OCI-LY3 (cell line): ENCODE data around the gene GNB1.

Experiments
- H2AFZ ChIP-seq: fragments of 200-600, 300-600 bp; shearing (Covaris generic); 2 replicates; pipeline ENCODE4 v1.6.0; 2014; ENCODE audit warnings: antibody characterized with exemption, low read depth, low read length
- H3K27ac ChIP-seq: fragments of 200-600, 300-600 bp; sonication (generic); 2 replicates; pipeline ENCODE4 v1.5.1; 2014; ENCODE audit warnings: mild to moderate bottlenecking, low read length, moderate library complexity, mixed read lengths
- H3K27me3 ChIP-seq: fragments of 200-600, 300-600 bp; sonication (generic); 2 replicates; pipeline ENCODE4 v1.6.1; 2014; ENCODE audit warnings: low read depth, low read length, mixed read lengths
- H3K36me3 ChIP-seq: fragments of 200-600, 300-600 bp; sonication (generic); replicated peaks from 2 replicates; pipeline ENCODE3; 2014; ENCODE audit warnings: low read depth, low read length, mixed read lengths
- H3K4me1 ChIP-seq: fragments of 300-600, 200-600 bp; sonication (generic); 2 replicates; pipeline ENCODE4 v1.6.1; 2014; ENCODE audit warnings: low read length, mixed read lengths
- H3K4me2 ChIP-seq: fragments of 200-600, 300-600 bp; sonication (generic); 2 replicates; pipeline ENCODE4 v1.6.1; 2014; ENCODE audit warnings: low read length, mixed read lengths
- H3K4me3 ChIP-seq: fragments of 300-600, 200-600 bp; sonication (generic); 2 replicates; pipeline ENCODE4 v1.5.1; 2014; ENCODE audit warnings: antibody characterized with exemption, mild to moderate bottlenecking, low read length, moderate library complexity
- H3K79me2 ChIP-seq: fragments of 300-600, 200-600 bp; shearing (Covaris generic); 2 replicates; pipeline ENCODE4 v1.6.1; 2014; ENCODE audit warnings: mild to moderate bottlenecking, low read length, mixed read lengths
- H3K9ac ChIP-seq: fragments of 300-600, 200-600 bp; shearing (Covaris generic); 2 replicates; pipeline ENCODE4 v1.6.0; 2014; ENCODE audit warnings: mild to moderate bottlenecking, low read length, moderate library complexity
- H3K9me3 ChIP-seq: fragments of 200-600, 300-600 bp; shearing (Covaris generic); 2 replicates; pipeline ENCODE4 v1.6.1; 2014; ENCODE audit warnings: low read length, mixed read lengths; ENCODE audit not compliant: insufficient read depth
- H4K20me1 ChIP-seq: fragments of 200-600, 300-600 bp; sonication (generic); 2 replicates; pipeline ENCODE4 v1.6.1; 2016; ENCODE audit warnings: low read length, mixed read lengths; ENCODE audit not compliant: insufficient read depth
- CTCF ChIP-seq: fragments of 200-600, 300-600 bp; sonication (generic); IDR thresholded peaks from 2 replicates; pipeline ENCODE4 v1.5.1; 2014; ENCODE audit warnings: antibody characterized with exemption, low read length, low read depth
- EZH2phosphoT487 ChIP-seq: fragments of 200-600 bp; shearing (Covaris generic); IDR thresholded peaks from 2 replicates; pipeline ENCODE4 v1.6.1; 2018; ENCODE audit warnings: antibody characterized with exemption, mixed run types, low read depth

The GNB1 gene

GRCh38 chr1:1929639-1930545 is 39.0 kb upstream of the GNB1 start:
- no peaks in the 10 kb centered on the region for H3K4me1 ChIP-seq
- H3K4me3 ChIP-seq: no peak overlapping the region
- H3K4me2 ChIP-seq: no peak overlapping the region
- no peak overlapping the region for H3K27ac ChIP-seq
- no peak overlapping the region for H2AFZ ChIP-seq
- H3K9me3 ChIP-seq: peaks cover 8% of the 10 kb centered on the region
- H3K9ac ChIP-seq: no peak overlapping the region
- TF ChIP-seq EZH2phosphoT487 (no peak), CTCF (no peak)
- H3K79me2 ChIP-seq: no peaks in the 10 kb centered on the region
- H3K27me3 ChIP-seq: no peaks in the 10 kb centered on the region
- no peaks in the 10 kb centered on the region for H3K36me3 ChIP-seq
- H4K20me1 ChIP-seq: no peaks in the 10 kb centered on the region

GRCh38 chr1:1929102-1929638 is 38.3 kb upstream of the GNB1 start:
- H3K9ac ChIP-seq: no peak overlapping the region
- no peaks in the 10 kb centered on the region for H4K20me1 ChIP-seq
- no peaks in the 10 kb centered on the region for H3K27me3 ChIP-seq
- no peaks in the 10 kb centered on the region for H3K36me3 ChIP-seq
- no peak overlapping the region for H3K4me3 ChIP-seq
- H3K4me1 ChIP-seq: no peaks in the 10 kb centered on the region
- H3K4me2 ChIP-seq: no peak overlapping the region
- TF ChIP-seq CTCF (no peak), EZH2phosphoT487 (no peak)
- peaks cover 6% of the 10 kb centered on the region for H3K9me3 ChIP-seq
- H2AFZ ChIP-seq: no peak overlapping the region
- no peak overlapping the region for H3K27ac ChIP-seq
- no peaks in the 10 kb centered on the region for H3K79me2 ChIP-seq

- H3K4me1 ChIP-seq: no peaks in the 10 kb centered on the region
Measured at GRCh38 chr1:1928231-1929101, 37.6 kb upstream of the GNB1 start.

More at GRCh38 chr1:1928231-1929101, 37.6 kb upstream of the GNB1 start:
- no peaks in the 10 kb centered on the region for H3K9me3 ChIP-seq
- no peaks in the 10 kb centered on the region for H3K79me2 ChIP-seq
- H4K20me1 ChIP-seq: no peaks in the 10 kb centered on the region
- H2AFZ ChIP-seq: no peak overlapping the region
- no peaks in the 10 kb centered on the region for H3K36me3 ChIP-seq
- TF ChIP-seq CTCF (no peak), EZH2phosphoT487 (no peak)
- H3K4me2 ChIP-seq: no peak overlapping the region
- no peaks in the 10 kb centered on the region for H3K27me3 ChIP-seq
- H3K9ac ChIP-seq: no peak overlapping the region
- no peak overlapping the region for H3K27ac ChIP-seq
- no peak overlapping the region for H3K4me3 ChIP-seq
